SK-N-SH (cell line): ENCODE measurements around the gene METTL4.

Experiments used
- CTCF ChIP-seq: fragments of 200-600 bp; sonication (generic); IDR thresholded peaks from 2 replicates; pipeline ENCODE4 v1.6.1; 2017; ENCODE audit warnings: antibody characterized with exemption, mild to moderate bottlenecking, moderate library complexity
- REST ChIP-seq: IDR thresholded peaks from 2 replicates; pipeline ENCODE4 v1.6.1; 2012; ENCODE audit warnings: mild to moderate bottlenecking, low read depth, low read length, moderate library complexity

GRCh38 chr18:2606335-2606734, 35.0 kb upstream of the METTL4 start:
- TF ChIP-seq REST: no peak
- TF ChIP-seq CTCF: no peak
